Duodenal mucosa (tissue), 2 donors: ENCODE data around the gene CHFR.

Experiments
- H3K27ac ChIP-seq: one replicate; pipeline ENCODE4 v1.7.0; 2013; ENCODE audit warnings: low read depth, low read length
- H3K27me3 ChIP-seq, 2 donors: one replicate each; pipeline ENCODE4 v1.7.0; 2013; ENCODE audit warnings: low read length in 2 of 2, control low read depth in 1 of 2; ENCODE audit not compliant: insufficient read depth in 2 of 2, control insufficient read depth in 1 of 2
- H3K36me3 ChIP-seq, 2 donors: one replicate each; pipeline ENCODE4 v1.7.0; 2013; ENCODE audit warnings: low read length in 2 of 2, control low read depth in 1 of 2; ENCODE audit not compliant: insufficient read depth in 2 of 2, control insufficient read depth in 1 of 2
- H3K4me1 ChIP-seq, 2 donors: one replicate each; pipeline ENCODE4 v1.7.0; 2013; ENCODE audit warnings: low read length in 2 of 2, control low read depth in 1 of 2; ENCODE audit not compliant: insufficient read depth in 2 of 2, control insufficient read depth in 1 of 2
- H3K4me3 ChIP-seq, 2 donors: one replicate each; pipeline ENCODE4 v1.7.0; 2013; ENCODE audit warnings: low read length in 2 of 2, low read depth in 1 of 2
- H3K9ac ChIP-seq, 2 donors: one replicate each; pipeline ENCODE4 v1.7.0; 2013; ENCODE audit warnings: low read length in 2 of 2, low read depth in 1 of 2
- H3K9me3 ChIP-seq, 2 donors: one replicate each; pipeline ENCODE4 v1.7.0; 2013; ENCODE audit warnings: low read length in 2 of 2, control low read depth in 1 of 2; ENCODE audit not compliant: control insufficient read depth in 1 of 2

CHFR gene

DNA sequence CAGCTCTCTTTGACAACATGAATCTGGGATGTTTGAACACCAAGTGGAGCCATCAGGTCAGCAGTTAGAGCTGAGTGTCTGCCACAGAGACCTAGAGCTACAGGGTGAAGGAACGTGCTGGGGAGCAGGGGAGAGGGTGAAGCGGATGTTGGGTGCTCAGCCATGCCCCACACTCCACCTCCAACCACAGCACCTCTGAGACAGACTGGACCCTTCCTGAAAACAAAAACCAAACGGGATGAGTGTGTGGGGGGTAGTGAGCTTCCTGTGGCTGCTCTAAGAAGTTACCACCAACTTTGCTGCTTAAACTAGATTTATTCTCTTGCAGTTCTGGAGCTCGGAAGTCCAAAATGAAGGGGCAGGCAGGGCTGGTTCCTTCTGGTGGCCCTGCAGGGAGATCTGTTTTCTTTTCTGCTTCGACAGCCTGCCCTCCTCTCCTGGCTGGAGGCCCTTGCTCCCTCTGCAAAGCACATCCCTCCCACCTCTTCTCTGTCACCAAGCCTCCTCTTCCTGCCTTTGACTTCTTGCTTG lies 53.2 kb downstream of the CHFR start:
- Histone ChIP-seq H3K36me3 (peaks cover 10 to 13% of the 10 kb centered on the region in 2 donors), H3K9ac (no peak overlapping the region), H3K27me3 (no peaks in the 10 kb centered on the region), H3K4me1 (peaks cover 0 to 11% of the 10 kb centered on the region in 2 donors), H3K27ac (no peak overlapping the region), H3K9me3 (no peaks in the 10 kb centered on the region), H3K4me3 (no peak overlapping the region)

- no peak overlapping the region for H3K27ac ChIP-seq
- no peaks in the 10 kb centered on the region for H3K9me3 ChIP-seq
- H3K4me3 ChIP-seq = no peak overlapping the region
- H3K36me3 ChIP-seq = peaks cover 10% of the 10 kb centered on the region in 2 donors
- H3K4me1 ChIP-seq = peaks cover 0 to 11% of the 10 kb centered on the region in 2 donors
- H3K27me3 ChIP-seq = no peaks in the 10 kb centered on the region
- H3K9ac ChIP-seq = no peak overlapping the region
These were observed 54.1 kb downstream of the CHFR start for GRCh38 chr12:132833341-132833740.

DNA sequence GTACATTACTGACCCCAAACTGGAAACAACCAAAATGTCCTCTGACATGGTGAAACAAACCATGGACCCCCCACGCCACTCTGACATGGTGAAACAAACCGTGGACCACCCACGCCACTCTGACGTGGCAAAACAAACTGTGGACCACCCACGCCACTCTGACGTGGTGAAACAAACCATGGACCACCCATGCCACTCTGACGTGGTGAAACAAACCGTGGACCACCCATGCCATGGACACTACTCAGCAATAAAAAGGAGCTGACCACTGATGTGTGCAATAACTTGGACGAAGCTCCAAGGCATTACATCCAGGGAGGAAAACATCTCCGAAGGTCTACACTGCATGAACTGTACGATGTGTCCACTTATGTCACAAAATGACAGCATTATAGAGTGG lies 55.6 kb downstream of the CHFR start:
- H3K36me3 ChIP-seq = peaks cover 15 to 18% of the 10 kb centered on the region in 2 donors
- H3K27ac ChIP-seq = no peak overlapping the region
- peaks cover 9 to 13% of the 10 kb centered on the region in 2 donors for H3K4me1 ChIP-seq
- no peaks in the 10 kb centered on the region for H3K9me3 ChIP-seq
- no peaks in the 10 kb centered on the region for H3K27me3 ChIP-seq
- H3K4me3 ChIP-seq = no peak overlapping the region
- H3K9ac ChIP-seq = no peak overlapping the region

DNA sequence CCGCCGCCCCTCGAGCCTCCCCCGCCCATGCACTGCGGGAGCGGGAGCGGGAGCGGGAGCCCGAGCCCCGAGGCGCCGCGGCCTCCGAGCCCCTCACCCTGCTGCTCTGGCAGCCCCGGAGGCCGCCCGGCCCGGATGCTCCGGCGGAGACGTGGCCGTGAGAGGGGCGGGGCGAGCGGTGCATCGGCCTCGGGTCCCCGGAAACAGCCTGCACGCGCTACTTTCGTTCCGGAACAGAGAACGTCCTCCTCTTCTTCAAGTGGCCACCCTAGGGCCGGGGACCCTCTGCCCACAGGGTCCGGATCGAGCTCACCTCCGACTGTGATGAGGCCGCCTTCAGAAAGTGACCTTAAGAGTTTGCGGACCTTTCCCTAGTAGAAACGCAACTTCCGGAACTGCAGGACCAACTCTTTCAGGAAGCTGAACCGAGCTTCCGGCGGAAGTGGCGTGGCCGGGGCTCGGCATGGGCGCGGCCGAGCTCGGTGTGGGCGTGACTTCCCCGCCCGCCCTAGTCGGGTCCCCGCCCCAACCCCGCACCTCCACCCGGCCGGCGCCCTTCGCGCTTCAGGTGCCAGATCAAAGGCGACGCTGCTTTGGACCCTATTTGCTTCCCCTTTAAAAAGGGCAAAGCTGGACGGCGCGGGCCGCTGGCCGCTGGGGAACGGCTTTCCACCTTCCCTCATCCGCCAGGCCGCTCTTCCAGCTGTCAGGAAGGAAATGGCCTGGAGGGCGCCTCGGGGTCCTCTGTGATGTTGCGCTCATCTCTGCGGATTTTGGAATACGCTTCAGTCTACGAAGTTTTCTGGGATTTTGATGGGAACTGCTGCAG lies 58.5 kb downstream of the CHFR start, which contains the start of gene GOLGA3:
Gene GOLGA3 (minus strand): TSS at position 164 of the 829 bp plus-strand sequence. CDS start 6,741 bp downstream, outside the sequence.
- H3K9me3 ChIP-seq = no peaks in the 10 kb centered on the region
- H3K9ac ChIP-seq = peak within 1 kb of the TSS; percentile 93 to 94
- H3K4me1 ChIP-seq = peaks cover 10 to 18% of the 10 kb centered on the region in 2 donors
- H3K36me3 ChIP-seq = peaks cover 36 to 43% of the 10 kb centered on the region in 2 donors
- H3K4me3 ChIP-seq = peak within 1 kb of the TSS; percentile 93 to 99
- H3K27ac ChIP-seq = peak within 1 kb of the TSS; percentile 96
- H3K27me3 ChIP-seq = no peaks in the 10 kb centered on the region

DNA sequence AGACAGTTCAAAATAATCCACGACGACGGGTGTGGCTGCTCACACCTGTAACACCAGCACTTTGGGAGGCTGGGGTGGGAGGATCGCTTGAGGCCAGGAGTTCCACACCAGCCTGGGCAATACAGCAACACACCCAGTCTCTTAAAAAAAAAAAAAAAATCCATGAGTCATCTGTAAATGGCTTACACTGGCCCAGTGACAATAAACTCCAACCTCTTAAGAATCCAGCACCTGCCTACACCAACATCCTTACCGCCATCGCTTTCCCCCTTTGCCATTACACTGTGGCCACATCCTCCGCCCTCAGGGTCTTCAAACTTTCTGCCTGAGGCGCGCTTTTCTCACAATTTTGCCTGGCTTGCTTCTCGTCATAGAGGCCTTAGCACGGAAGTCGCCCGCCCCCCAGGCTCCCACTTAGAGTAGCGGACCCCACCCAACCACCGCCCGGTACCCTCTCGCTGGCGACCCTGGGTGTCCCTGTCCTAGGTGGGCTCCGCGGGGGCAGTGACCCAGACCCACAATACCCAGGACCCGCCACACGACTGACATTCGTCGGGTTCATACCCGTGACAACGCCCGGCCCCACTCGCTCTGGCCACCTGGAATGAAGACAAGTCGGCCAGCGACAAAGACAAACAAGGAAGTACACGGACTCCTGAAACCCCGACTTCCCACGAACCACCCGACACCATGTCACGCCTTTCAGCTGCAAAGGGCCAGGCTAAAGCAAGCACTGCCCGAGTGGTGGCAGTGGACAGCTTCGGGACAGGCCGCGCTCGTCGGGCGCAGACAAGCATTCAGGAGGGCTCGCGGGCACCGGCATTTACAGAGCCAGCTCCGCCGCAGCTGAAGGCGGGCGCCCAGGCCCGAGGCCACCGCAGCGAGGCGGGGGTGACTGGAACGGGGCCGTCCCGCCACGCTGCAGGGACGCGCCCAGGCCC lies 59.4 kb downstream of the CHFR start:
- Histone ChIP-seq H3K27me3 (no peaks in the 10 kb centered on the region), H3K9ac (peak overlapping the region; percentile 68 to 94), H3K4me1 (peaks cover 10 to 18% of the 10 kb centered on the region in 2 donors), H3K27ac (peak overlapping the region; percentile 96), H3K4me3 (peak overlapping the region; percentile 93 to 99), H3K36me3 (peaks cover 36 to 39% of the 10 kb centered on the region in 2 donors), H3K9me3 (no peaks in the 10 kb centered on the region)

- H3K9ac ChIP-seq = no peak overlapping the region
- H3K36me3 ChIP-seq = peaks cover 38 to 47% of the 10 kb centered on the region in 2 donors
- no peaks in the 10 kb centered on the region for H3K9me3 ChIP-seq
- no peak overlapping the region for H3K4me3 ChIP-seq
- no peak overlapping the region for H3K27ac ChIP-seq
- no peaks in the 10 kb centered on the region for H3K27me3 ChIP-seq
- H3K4me1 ChIP-seq = peaks cover 10 to 18% of the 10 kb centered on the region in 2 donors
These were observed 61.5 kb downstream of the CHFR start for GRCh38 chr12:132825861-132826260.

- peaks cover 10 to 18% of the 10 kb centered on the region in 2 donors for H3K4me1 ChIP-seq
- no peaks in the 10 kb centered on the region for H3K27me3 ChIP-seq
- H3K9ac ChIP-seq = no peak overlapping the region
- H3K4me3 ChIP-seq = no peak overlapping the region
- H3K27ac ChIP-seq = no peak overlapping the region
- H3K36me3 ChIP-seq = peaks cover 44 to 53% of the 10 kb centered on the region in 2 donors
- no peaks in the 10 kb centered on the region for H3K9me3 ChIP-seq
These were observed 62.3 kb downstream of the CHFR start for GRCh38 chr12:132825089-132825488.

- H3K27ac ChIP-seq = no peak overlapping the region
- peaks cover 10 to 18% of the 10 kb centered on the region in 2 donors for H3K4me1 ChIP-seq
- peaks cover 45 to 64% of the 10 kb centered on the region in 2 donors for H3K36me3 ChIP-seq
- no peaks in the 10 kb centered on the region for H3K27me3 ChIP-seq
- H3K4me3 ChIP-seq = no peak overlapping the region
- H3K9ac ChIP-seq = no peak overlapping the region
- no peaks in the 10 kb centered on the region for H3K9me3 ChIP-seq
These were observed 63.4 kb downstream of the CHFR start for GRCh38 chr12:132824053-132824452.

- Histone ChIP-seq H3K27me3 (no peaks in the 10 kb centered on the region), H3K9me3 (no peaks in the 10 kb centered on the region), H3K4me1 (no peaks in the 10 kb centered on the region), H3K36me3 (peaks cover 37 to 74% of the 10 kb centered on the region in 2 donors), H3K9ac (no peak overlapping the region), H3K4me3 (no peak overlapping the region), H3K27ac (no peak overlapping the region)
These were observed 68.8 kb downstream of the CHFR start for GRCh38 chr12:132818562-132818961.
